ENCODE data around the gene SLC6A1.

DNA sequence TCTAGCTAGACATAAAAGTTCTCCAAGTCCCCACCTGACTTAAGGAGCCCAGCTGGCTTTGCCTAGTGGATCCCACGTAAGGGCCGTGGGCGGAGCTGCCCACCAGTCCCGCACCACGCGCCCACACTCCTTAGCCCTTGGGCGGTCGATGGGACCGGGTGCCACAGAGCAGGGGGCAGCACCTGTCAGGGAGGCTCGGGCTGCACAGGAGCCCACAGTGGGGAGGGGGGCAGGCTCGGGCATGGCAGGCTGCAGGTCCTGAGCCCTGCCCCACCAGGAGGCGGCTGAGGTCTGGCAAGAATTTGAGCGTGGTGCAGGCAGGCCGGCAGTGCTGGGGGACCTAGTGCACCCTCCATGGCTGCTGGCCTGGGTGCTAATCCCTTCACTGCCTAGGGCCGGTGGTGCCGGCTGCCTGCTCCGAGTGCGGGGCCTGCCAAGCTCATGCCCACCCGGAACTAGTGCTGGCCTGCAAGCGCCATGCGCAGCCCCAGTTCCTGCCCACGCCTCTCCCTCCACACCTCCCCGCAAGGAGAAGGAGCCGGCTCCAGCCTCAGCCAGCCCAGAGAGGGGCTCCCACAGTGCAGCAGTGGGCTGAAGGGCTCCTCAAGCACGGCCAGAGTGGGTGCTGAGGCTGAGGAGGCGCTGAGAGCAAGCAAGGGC, 78.7 kb downstream of the SLC6A1 start:
- TF ChIP-seq CTCF (conservative IDR thresholded peaks at IDR 0.05; ENCODE audit: low read length), result no peak
- TF ChIP-seq EZH2phosphoT487 (IDR thresholded peaks at IDR 0.05; ENCODE audit: borderline replicate concordance, low read depth, low read length), result no peak
